IPS DF 19.7 (cell line): ENCODE measurements around the gene GNAT2.

Experiments used
- DNase-seq: peaks from one replicate; pipeline ENCODE4 v3.0.0-alpha.2; 2013; ENCODE audit warnings: low read depth, low spot score

GNAT2 gene

GRCh38 chr1:109627692-109628399 lies 8.4 kb upstream of the GNAT2 start:
- no peak for DNase-seq

DNA sequence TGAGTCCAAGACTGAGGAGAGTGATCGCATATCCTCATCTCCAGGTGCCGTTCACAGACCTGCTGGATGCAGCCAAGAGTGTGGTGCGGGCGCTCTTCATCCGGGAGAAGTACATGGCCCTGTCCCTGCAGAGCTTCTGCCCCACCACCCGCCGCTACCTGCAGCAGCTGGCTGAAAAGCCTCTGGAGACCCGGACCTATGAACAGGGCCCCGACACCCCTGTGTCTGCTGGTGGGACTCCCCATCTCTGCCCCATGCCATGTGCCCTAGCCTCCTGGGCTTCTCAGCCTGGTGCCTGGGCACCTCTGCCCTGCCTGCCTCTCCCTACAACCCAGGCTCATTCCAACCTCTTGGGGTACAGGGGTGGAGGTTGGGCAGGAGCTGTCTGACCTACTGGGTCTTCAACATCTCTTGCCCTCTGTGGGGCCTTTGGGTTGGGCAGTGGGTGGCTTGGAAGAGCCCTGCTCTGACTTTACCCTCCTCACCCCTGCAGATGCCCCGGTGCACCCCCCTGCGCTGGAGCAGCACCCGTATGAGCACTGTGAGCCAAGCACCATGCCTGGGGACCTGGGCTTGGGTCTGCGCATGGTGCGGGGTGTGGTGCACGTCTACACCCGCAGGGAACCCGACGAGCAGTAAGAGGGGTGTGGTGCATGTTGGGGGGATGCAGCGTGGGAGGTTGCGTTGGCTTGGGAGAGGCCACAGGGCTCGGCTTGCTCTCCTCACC lies 7.4 kb upstream of the GNAT2 start:
- no peak for DNase-seq

GRCh38 chr1:109625601-109626560 lies 6.5 kb upstream of the GNAT2 start:
- DNase-seq: no peak

GRCh38 chr1:109625176-109625575 lies 5.8 kb upstream of the GNAT2 start:
- no peak for DNase-seq

GRCh38 chr1:109624201-109625010 lies 5.0 kb upstream of the GNAT2 start:
- no peak for DNase-seq

- no peak for DNase-seq
Measured at GRCh38 chr1:109623601-109624161, 4.3 kb upstream of the GNAT2 start.

GRCh38 chr1:109622895-109623294 lies 3.5 kb upstream of the GNAT2 start:
- DNase-seq: no peak

- DNase-seq: no peak
Measured at GRCh38 chr1:109622137-109622892, 2.9 kb upstream of the GNAT2 start.

- DNase-seq: no peak
Measured at GRCh38 chr1:109621379-109622136, 2.1 kb upstream of the GNAT2 start.

DNA sequence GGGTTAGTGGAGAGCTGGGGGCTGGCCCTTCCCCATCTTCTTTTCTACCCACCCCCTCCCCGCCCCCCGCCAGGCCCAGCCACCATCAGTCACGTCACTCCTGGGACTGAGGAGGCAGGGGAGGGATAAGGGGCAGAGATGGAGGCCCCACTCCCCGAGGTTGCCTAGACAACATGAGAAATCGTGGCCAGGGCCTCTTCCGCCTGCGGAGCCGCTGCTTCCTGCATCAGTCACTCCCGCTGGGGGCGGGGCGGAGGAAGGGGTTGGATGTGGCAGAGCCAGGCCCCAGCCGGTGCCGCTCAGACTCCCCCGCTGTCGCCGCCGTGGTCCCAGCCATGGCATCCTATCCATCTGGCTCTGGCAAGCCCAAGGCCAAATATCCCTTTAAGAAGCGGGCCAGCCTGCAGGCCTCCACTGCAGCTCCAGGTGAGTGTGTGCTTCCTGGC lies 1.4 kb upstream of the GNAT2 start:
- no peak for DNase-seq

DNA sequence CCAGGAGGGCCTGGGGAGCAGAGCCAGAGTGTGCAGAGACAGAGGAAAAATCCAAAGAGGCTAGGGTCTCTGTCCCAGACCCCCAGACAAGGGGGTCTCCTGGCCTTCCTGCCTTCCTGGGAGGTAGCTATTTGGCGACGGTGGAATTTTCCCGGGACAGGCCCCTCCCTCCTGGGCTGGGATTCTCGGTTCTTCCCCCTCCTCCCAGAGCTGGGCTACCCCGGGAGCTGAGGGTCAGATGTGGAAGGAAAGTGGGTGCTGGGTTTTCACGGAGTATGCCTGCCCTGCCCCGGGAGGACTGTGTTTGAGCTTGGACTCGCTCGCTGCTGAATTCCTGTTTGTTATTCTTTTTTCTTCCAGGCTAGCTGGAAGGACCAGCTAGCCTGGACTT lies 980 bp upstream of the GNAT2 start:
- DNase-seq: no peak

GRCh38 chr1:109618661-109619575 lies 498 bp downstream of the GNAT2 start:
- no peak for DNase-seq

- DNase-seq: no peak
Measured at GRCh38 chr1:109617291-109617801, 2.1 kb downstream of the GNAT2 start.

GRCh38 chr1:109616391-109616790 lies 3.0 kb downstream of the GNAT2 start:
- no peak for DNase-seq

DNA sequence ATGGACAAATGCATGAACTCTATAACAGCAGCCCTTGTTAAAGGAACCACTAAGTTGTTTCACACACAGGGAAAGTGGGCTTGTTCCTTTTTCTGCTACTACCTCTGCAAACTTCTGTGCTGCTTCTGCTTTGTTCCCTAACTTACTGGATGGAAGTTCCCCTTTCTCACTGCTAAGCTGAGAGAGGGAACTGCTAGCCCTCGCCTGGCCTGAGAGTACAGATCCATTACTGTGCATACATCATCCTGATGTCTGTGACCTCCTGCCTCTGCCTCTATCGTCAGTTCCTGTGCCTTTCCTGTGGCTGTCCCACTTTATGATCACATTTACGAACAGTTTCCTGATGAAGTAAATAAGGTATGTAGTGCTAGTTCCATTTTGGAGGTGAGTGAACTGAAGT lies 3.5 kb downstream of the GNAT2 start:
- no peak for DNase-seq

- DNase-seq: no peak
Measured at GRCh38 chr1:109613361-109614147, 5.9 kb downstream of the GNAT2 start.

GRCh38 chr1:109611308-109611990 lies 8.0 kb downstream of the GNAT2 start:
- no peak for DNase-seq
